Mesendoderm (in vitro differentiated cells): Measurements from ENCODE around the gene WNT9B.

Source experiments
- DNase-seq: peaks from one replicate; pipeline ENCODE4 v3.0.0; 2013
- H2AK5ac ChIP-seq: 2 replicates; pipeline ENCODE4 v1.6.1; 2013; ENCODE audit warnings: low read length, inconsistent platforms
- H2BK120ac ChIP-seq: 2 replicates; pipeline ENCODE4 v1.6.1; 2013; ENCODE audit warnings: low read depth, mild to moderate bottlenecking, low read length, moderate library complexity, mixed read lengths
- H2BK15ac ChIP-seq: replicated peaks from 2 replicates; pipeline ENCODE4 v1.6.1; 2013; ENCODE audit warnings: low read depth, mild to moderate bottlenecking, moderate library complexity
- H2BK5ac ChIP-seq: 2 replicates; pipeline ENCODE4 v1.6.1; 2013; ENCODE audit warnings: low read length, inconsistent platforms
- H3K18ac ChIP-seq: 2 replicates; pipeline ENCODE4 v1.6.1; 2013; ENCODE audit warnings: mild to moderate bottlenecking, low read length, mixed read lengths
- H3K23ac ChIP-seq: one replicate; pipeline ENCODE4 v1.6.1; 2013; ENCODE audit warnings: low read length
- H3K27ac ChIP-seq: 2 replicates; pipeline ENCODE4 v1.5.1; 2013; ENCODE audit warnings: low read depth, mild to moderate bottlenecking, inconsistent platforms, low read length, moderate library complexity
- H3K27me3 ChIP-seq: 2 replicates; pipeline ENCODE4 v1.6.1; 2013; ENCODE audit warnings: low read length, control low read depth, mild to moderate bottlenecking, inconsistent platforms; ENCODE audit not compliant: insufficient read depth, poor library complexity
- H3K36me3 ChIP-seq: 2 replicates; pipeline ENCODE4 v1.6.1; 2013; ENCODE audit warnings: low read length, inconsistent platforms; ENCODE audit not compliant: control insufficient read depth, insufficient read depth
- H3K4ac ChIP-seq: one replicate; pipeline ENCODE4 v1.6.1; 2013; ENCODE audit warnings: low read depth, mild to moderate bottlenecking, low read length, moderate library complexity
- H3K4me1 ChIP-seq: 2 replicates; pipeline ENCODE4 v1.6.1; 2013; ENCODE audit warnings: low read depth, low read length, inconsistent platforms; ENCODE audit not compliant: control insufficient read depth
- H3K4me2 ChIP-seq: 2 replicates; pipeline ENCODE4 v1.6.1; 2013; ENCODE audit warnings: low read length
- H3K4me3 ChIP-seq: 2 replicates; pipeline ENCODE4 v1.5.1; 2013; ENCODE audit warnings: mild to moderate bottlenecking, low read length
- H3K56ac ChIP-seq: one replicate; pipeline ENCODE4 v1.6.1; 2013; ENCODE audit warnings: low read length
- H3K79me1 ChIP-seq: 2 replicates; pipeline ENCODE4 v1.6.1; 2013; ENCODE audit warnings: low read length, inconsistent platforms
- H3K79me2 ChIP-seq: 2 replicates; pipeline ENCODE4 v1.6.1; 2013; ENCODE audit warnings: mild to moderate bottlenecking, low read length; ENCODE audit not compliant: control insufficient read depth, insufficient read depth
- H3K9ac ChIP-seq: 2 replicates; pipeline ENCODE4 v1.6.1; 2013; ENCODE audit warnings: low read length, inconsistent platforms
- H4K5ac ChIP-seq: one replicate; pipeline ENCODE4 v1.6.1; 2013; ENCODE audit warnings: low read length
- H4K8ac ChIP-seq: one replicate; pipeline ENCODE4 v1.6.1; 2013; ENCODE audit warnings: low read depth, mild to moderate bottlenecking, control low read depth, low read length, moderate library complexity
- WGBS: extraction: QIAGEN DNeasy Blood & Tissue Kit; methylation state at CpG from one replicate; pipeline ENCODE4 v1.1.7; 2013; ENCODE audit warnings: low lambda C conversion rate, missing lambda C conversion rate; ENCODE audit not compliant: insufficient coverage; ENCODE audit errors: extremely low coverage; 5-methylcytosine and 5-hydroxymethylcytosine counted together

WNT9B gene

GRCh38 chr17:46922487-46922803 is 71.1 kb downstream of the WNT9B start:
- peaks cover 13% of the 10 kb centered on the region for H3K79me1 ChIP-seq
- H4K8ac ChIP-seq = no peak overlapping the region
- H2BK120ac ChIP-seq = no peak overlapping the region
- H3K4ac ChIP-seq = no peak overlapping the region
- peak overlapping the region; percentile 10 for H3K4me2 ChIP-seq
- peak overlapping the region; percentile 31 for H3K4me3 ChIP-seq
- H3K9ac ChIP-seq = peak overlapping the region; percentile 54
- no peak overlapping the region for H2BK5ac ChIP-seq
- no peak for DNase-seq
- H3K27ac ChIP-seq = no peak overlapping the region
- H2BK15ac ChIP-seq = no peak overlapping the region
- H3K4me1 ChIP-seq = no peaks in the 10 kb centered on the region
- H3K23ac ChIP-seq = no peak overlapping the region
- no peak overlapping the region for H2AK5ac ChIP-seq
- WGBS = no CpG with 5 or more reads among the region's 6 CpGs
- H3K79me2 ChIP-seq = peaks cover 32% of the 10 kb centered on the region
- no peak overlapping the region for H4K5ac ChIP-seq
- H3K27me3 ChIP-seq = no peaks in the 10 kb centered on the region
- H3K36me3 ChIP-seq = no peaks in the 10 kb centered on the region
- H3K56ac ChIP-seq = peak overlapping the region; percentile 95
- H3K18ac ChIP-seq = no peak overlapping the region

- Histone ChIP-seq H2AK5ac (no peak within 1 kb of the TSS), H3K9ac (peak within 1 kb of the TSS; percentile 90), H2BK120ac (no peak within 1 kb of the TSS), H3K18ac (peak within 1 kb of the TSS; percentile 15), H3K4me2 (peak within 1 kb of the TSS; percentile 53), H2BK5ac (peak within 1 kb of the TSS; percentile 86), H4K5ac (no peak within 1 kb of the TSS), H3K27me3 (no peaks in the 10 kb centered on the region), H4K8ac (peak within 1 kb of the TSS; percentile 81), H3K4ac (no peak within 1 kb of the TSS), H3K4me1 (no peaks in the 10 kb centered on the region), H3K36me3 (no peaks in the 10 kb centered on the region), H3K79me1 (peaks cover 19% of the 10 kb centered on the region), H3K27ac (peak within 1 kb of the TSS; percentile 67), H2BK15ac (no peak within 1 kb of the TSS), H3K23ac (no peak within 1 kb of the TSS), H3K56ac (peak within 1 kb of the TSS; percentile 95), H3K4me3 (peak within 1 kb of the TSS; percentile 54), H3K79me2 (peaks cover 38% of the 10 kb centered on the region)
- WGBS = no CpG with 5 or more reads among the region's 52 CpGs
- peak; percentile 94 for DNase-seq
These were observed 71.6 kb downstream of the WNT9B start, which contains the start of gene GOSR2 for GRCh38 chr17:46922804-46923635. Gene GOSR2, plus strand, starts transcription at chr17:46923160. Its CDS starts 33 bp downstream, at chr17:46923193.

- Histone ChIP-seq H3K4me3 (no peak overlapping the region), H3K4me1 (peaks cover 2% of the 10 kb centered on the region), H3K27me3 (no peaks in the 10 kb centered on the region), H4K5ac (no peak overlapping the region), H3K79me1 (peaks cover 34% of the 10 kb centered on the region), H4K8ac (no peak overlapping the region), H3K27ac (no peak overlapping the region), H3K56ac (no peak overlapping the region), H2AK5ac (no peak overlapping the region), H3K79me2 (peaks cover 49% of the 10 kb centered on the region), H3K23ac (no peak overlapping the region), H3K4me2 (no peak overlapping the region), H3K36me3 (no peaks in the 10 kb centered on the region), H3K9ac (no peak overlapping the region), H2BK15ac (no peak overlapping the region), H3K4ac (no peak overlapping the region), H2BK120ac (no peak overlapping the region), H2BK5ac (no peak overlapping the region), H3K18ac (no peak overlapping the region)
- no CpG with 5 or more reads among the region's 5 CpGs for WGBS
- DNase-seq = no peak
These were observed 73.9 kb downstream of the WNT9B start for GRCh38 chr17:46925185-46925868.

GRCh38 chr17:46928467-46929261 is 77.3 kb downstream of the WNT9B start:
- H3K79me2 ChIP-seq = peaks cover 43% of the 10 kb centered on the region
- H3K4me2 ChIP-seq = no peak overlapping the region
- H3K23ac ChIP-seq = no peak overlapping the region
- peaks cover 32% of the 10 kb centered on the region for H3K79me1 ChIP-seq
- H2AK5ac ChIP-seq = no peak overlapping the region
- H2BK120ac ChIP-seq = no peak overlapping the region
- peaks cover 9% of the 10 kb centered on the region for H3K36me3 ChIP-seq
- no CpG with 5 or more reads among the region's 10 CpGs for WGBS
- no peak overlapping the region for H3K9ac ChIP-seq
- H3K27me3 ChIP-seq = no peaks in the 10 kb centered on the region
- peak overlapping the region; percentile 1 for H3K27ac ChIP-seq
- no peak overlapping the region for H3K4me3 ChIP-seq
- H4K5ac ChIP-seq = no peak overlapping the region
- no peak overlapping the region for H3K18ac ChIP-seq
- H2BK5ac ChIP-seq = no peak overlapping the region
- no peak for DNase-seq
- H3K4me1 ChIP-seq = peaks cover 2% of the 10 kb centered on the region
- no peak overlapping the region for H3K56ac ChIP-seq
- no peak overlapping the region for H2BK15ac ChIP-seq
- H4K8ac ChIP-seq = no peak overlapping the region
- H3K4ac ChIP-seq = no peak overlapping the region

DNA sequence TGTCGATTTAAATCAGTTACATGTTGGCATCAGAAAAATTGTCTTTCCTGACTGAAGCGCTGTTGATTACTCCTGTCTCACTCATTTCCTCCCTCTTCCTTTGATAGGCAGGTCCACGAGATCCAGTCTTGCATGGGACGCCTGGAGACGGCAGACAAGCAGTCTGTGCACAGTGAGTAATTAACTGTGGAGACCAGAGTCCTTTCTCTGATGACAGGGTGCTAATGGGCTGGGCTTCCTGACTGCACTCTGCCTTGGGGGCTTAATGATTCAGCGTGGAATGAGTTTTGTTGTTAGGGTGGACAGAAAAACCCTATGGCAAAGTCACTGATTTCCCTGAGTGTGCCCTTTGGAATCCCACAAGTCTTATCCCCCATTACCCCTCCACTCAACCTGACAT is 78.0 kb downstream of the WNT9B start:
- no peak overlapping the region for H3K27ac ChIP-seq
- DNase-seq = peak; percentile 69

More for the DNA sequence above, 78.0 kb downstream of the WNT9B start:
- Histone ChIP-seq H3K4me1 (peaks cover 2% of the 10 kb centered on the region), H4K5ac (no peak overlapping the region), H3K4ac (no peak overlapping the region), H3K79me2 (peaks cover 38% of the 10 kb centered on the region), H3K4me3 (no peak overlapping the region), H3K4me2 (no peak overlapping the region), H3K79me1 (peaks cover 32% of the 10 kb centered on the region), H2BK120ac (no peak overlapping the region), H4K8ac (no peak overlapping the region), H2BK15ac (no peak overlapping the region), H2AK5ac (no peak overlapping the region), H2BK5ac (no peak overlapping the region), H3K56ac (no peak overlapping the region), H3K9ac (no peak overlapping the region), H3K23ac (no peak overlapping the region), H3K36me3 (peaks cover 12% of the 10 kb centered on the region), H3K18ac (no peak overlapping the region), H3K27me3 (no peaks in the 10 kb centered on the region)
- WGBS = no CpG with 5 or more reads among the region's 6 CpGs
